GM19463 (cell line): ENCODE results near the gene CLSTN2.
"Not testable (repeated sequence)": the region's sequence is repeated elsewhere in the genome, so short reads cannot be mapped to it uniquely, and the experiment has no call there.

Experiments
- ATAC-seq: cut with Tn5 transposase; IDR thresholded peaks from one replicate; pipeline ENCODE4 v1.9.1; 2021; ENCODE audit warnings: mild to moderate bottlenecking, moderate library complexity; ENCODE audit not compliant: unreplicated experiment

The CLSTN2 gene

GRCh38 chr3:140403608-140404007 is 468.6 kb downstream of the CLSTN2 start:
- ATAC-seq, result no peak

GRCh38 chr3:140406655-140407054 is 471.7 kb downstream of the CLSTN2 start:
- ATAC-seq, result no peak

- no peak for ATAC-seq
Observed at GRCh38 chr3:140408252-140408651, 473.3 kb downstream of the CLSTN2 start.

GRCh38 chr3:140416666-140417065 is 481.7 kb downstream of the CLSTN2 start:
- no peak for ATAC-seq

- ATAC-seq, result no peak
Observed at GRCh38 chr3:140420621-140421357, 485.8 kb downstream of the CLSTN2 start.

- ATAC-seq, result no peak
Observed at GRCh38 chr3:140421884-140422283, 486.9 kb downstream of the CLSTN2 start.

- ATAC-seq, result no peak
Observed at GRCh38 chr3:140423146-140423545, 488.2 kb downstream of the CLSTN2 start.

- not testable (repeated sequence) for ATAC-seq
Observed at GRCh38 chr3:140423574-140423973, 488.6 kb downstream of the CLSTN2 start.

- no peak for ATAC-seq
Observed at GRCh38 chr3:140424211-140424610, 489.2 kb downstream of the CLSTN2 start.

GRCh38 chr3:140424726-140425125 is 489.7 kb downstream of the CLSTN2 start:
- ATAC-seq, result no peak

GRCh38 chr3:140427786-140428185 is 492.8 kb downstream of the CLSTN2 start:
- no peak for ATAC-seq

- no peak for ATAC-seq
Observed at GRCh38 chr3:140428380-140428779, 493.4 kb downstream of the CLSTN2 start.

GRCh38 chr3:140429791-140430190 is 494.8 kb downstream of the CLSTN2 start:
- ATAC-seq, result no peak

GRCh38 chr3:140430494-140430893 is 495.5 kb downstream of the CLSTN2 start:
- no peak for ATAC-seq

- no peak for ATAC-seq
Observed at GRCh38 chr3:140432229-140432669, 497.3 kb downstream of the CLSTN2 start.

GRCh38 chr3:140433431-140433830 is 498.4 kb downstream of the CLSTN2 start:
- ATAC-seq, result no peak

GRCh38 chr3:140434261-140434905 is 499.4 kb downstream of the CLSTN2 start:
- ATAC-seq, result no peak

GRCh38 chr3:140436421-140436820 is 501.4 kb downstream of the CLSTN2 start:
- ATAC-seq, result no peak

GRCh38 chr3:140438736-140439470 is 503.9 kb downstream of the CLSTN2 start:
- no peak for ATAC-seq

- no peak for ATAC-seq
Observed at GRCh38 chr3:140439527-140439926, 504.5 kb downstream of the CLSTN2 start.

- no peak for ATAC-seq
Observed at GRCh38 chr3:140440446-140440845, 505.5 kb downstream of the CLSTN2 start.

- no peak for ATAC-seq
Observed at GRCh38 chr3:140441006-140441405, 506.0 kb downstream of the CLSTN2 start.
